CD4-positive, alpha-beta T cell treated with Interleukin-21 for 1 hour (primary cell): Measurements from ENCODE around the gene RAB11B.
"Not testable (repeated sequence)": the region's sequence is repeated elsewhere in the genome, so short reads cannot be mapped to it uniquely, and the experiment has no call there.

ENCODE experiments used
- DNase-seq: peaks from one replicate; pipeline ENCODE4 v3.0.0-alpha.2; 2020

RAB11B gene

GRCh38 chr19:8396563-8397203, 6.5 kb downstream of the RAB11B start:
- DNase-seq = peak; percentile 85

- DNase-seq = no peak
Measured at GRCh38 chr19:8397271-8397670, 7.1 kb downstream of the RAB11B start.

GRCh38 chr19:8397746-8398310, 7.7 kb downstream of the RAB11B start:
- no peak for DNase-seq

GRCh38 chr19:8398311-8398771, 8.2 kb downstream of the RAB11B start:
- DNase-seq = no peak

- no peak for DNase-seq
Measured at GRCh38 chr19:8399681-8400188, 9.6 kb downstream of the RAB11B start.

GRCh38 chr19:8401981-8402411, 11.8 kb downstream of the RAB11B start:
- no peak for DNase-seq

DNA sequence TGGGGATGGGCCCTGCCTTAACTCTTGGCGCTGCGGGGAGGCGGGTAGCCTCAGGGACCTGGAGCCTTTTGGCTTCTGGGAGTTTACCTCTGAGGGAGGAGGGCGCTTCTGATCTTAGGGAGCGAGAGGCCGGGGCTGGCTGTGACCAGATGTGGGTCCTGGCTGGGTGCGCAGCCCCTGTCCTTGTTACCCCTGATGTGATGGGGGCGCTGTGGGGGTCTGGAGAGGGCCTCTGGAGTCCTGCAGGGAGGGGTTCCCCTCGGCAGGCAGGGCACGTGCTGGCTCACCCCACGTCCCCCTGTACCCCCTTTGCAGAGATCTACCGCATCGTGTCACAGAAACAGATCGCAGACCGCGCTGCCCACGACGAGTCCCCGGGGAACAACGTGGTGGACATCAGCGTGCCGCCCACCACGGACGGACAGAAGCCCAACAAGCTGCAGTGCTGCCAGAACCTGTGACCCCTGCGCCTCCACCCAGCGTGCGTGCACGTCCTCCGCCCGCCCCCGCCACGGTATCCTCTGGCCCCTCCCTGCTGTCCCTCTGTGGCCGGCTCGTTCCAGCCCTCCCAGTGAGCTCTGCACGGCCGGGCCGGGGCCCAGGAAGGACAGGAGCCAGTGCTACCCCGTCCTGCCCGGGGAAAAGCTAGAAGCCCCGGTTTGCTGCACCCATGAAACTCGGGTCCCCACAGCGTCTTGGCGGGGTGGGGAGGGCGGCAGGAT, 13.1 kb downstream of the RAB11B start:
- DNase-seq = no peak

- DNase-seq = no peak
Measured at GRCh38 chr19:8403820-8404109, 13.6 kb downstream of the RAB11B start.

- no peak for DNase-seq
Measured at GRCh38 chr19:8404391-8405151, 14.4 kb downstream of the RAB11B start.

DNA sequence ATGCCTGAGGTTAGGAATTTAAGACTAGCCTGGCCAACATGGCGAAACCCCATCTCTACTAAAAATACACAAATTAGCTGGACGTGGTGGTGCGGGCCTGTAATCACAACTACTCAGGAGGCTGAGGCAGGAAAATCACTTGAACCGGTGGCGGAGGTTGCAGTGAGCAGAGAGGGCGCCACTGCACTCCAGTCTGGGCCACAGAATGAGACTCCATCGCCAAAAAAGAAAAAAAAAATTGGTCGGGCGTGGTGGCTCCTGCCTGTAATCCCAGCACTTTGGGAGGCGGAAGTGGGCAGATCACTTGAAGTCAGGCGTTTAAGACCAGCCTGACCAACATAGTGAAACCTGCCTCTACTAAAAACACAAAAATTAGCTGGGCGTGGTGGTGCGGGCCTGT, 20.6 kb downstream of the RAB11B start:
- not testable (repeated sequence) for DNase-seq

DNA sequence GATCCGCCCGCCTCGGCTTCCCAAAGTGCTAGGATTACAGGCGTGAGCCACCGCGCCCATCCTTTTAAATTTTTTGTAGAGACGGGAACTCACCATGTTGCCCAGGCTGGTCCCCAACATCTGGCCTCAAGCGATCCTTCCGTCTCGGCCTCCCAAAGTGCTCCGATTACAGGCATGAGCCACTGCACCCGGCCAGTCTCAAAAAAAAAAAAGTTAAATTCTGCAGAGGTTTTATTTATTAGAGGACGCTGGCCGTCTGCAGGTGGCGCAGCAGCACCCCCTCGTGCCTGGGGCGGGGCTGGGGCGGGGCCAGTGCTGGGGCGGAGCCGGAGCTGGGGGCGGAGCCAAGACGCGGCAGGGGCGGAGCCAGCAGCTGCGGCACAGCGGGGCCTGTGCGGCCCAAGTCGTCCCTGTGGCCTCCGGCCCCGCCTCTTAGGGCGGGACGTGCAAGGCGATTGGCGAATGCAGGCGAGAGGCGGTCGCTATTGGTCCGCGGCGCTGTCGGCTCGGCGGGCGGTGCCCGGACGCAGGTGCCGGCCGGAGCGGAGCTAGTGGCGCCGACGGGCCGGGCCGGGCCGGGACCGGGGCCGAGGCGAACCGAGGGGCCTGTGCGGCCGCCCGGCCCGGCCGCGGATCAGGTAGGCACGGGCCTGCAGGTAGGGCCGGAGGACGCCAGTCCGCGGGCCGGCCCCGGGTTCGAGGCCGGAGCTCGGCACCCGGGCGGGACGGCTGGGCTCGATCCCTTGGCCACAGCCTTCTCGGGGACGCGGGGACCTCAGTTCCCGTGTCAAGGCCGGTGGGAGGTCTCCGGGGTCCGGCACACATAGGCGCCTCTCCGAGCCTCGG, 22.8 kb downstream of the RAB11B start, which contains the start of gene MARCHF2:
Gene MARCHF2 (plus strand): TSS at position 523 of the 846 bp plus-strand sequence. CDS start 8,536 bp downstream, outside the sequence.
- peak; percentile 98 for DNase-seq

DNA sequence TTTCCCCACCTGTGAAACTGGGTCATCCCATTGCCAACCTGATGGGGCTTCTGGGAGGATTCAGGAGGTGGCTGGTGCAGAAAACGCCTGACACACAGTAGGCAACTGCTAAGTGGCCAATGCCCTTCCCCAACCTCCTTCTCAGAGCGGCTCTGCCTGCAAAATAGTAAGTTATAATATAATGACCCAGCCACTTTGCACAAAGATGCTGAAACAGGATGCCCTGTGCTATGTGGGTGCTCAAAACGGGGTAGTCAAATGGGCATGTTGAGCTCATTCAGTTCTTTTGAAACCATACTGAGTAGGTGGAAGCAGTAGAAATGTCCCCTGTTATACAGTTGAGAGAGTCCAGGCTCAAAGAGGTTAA, 23.5 kb downstream of the RAB11B start:
- no peak for DNase-seq

- DNase-seq = no peak
Measured at GRCh38 chr19:8416796-8417195, 26.6 kb downstream of the RAB11B start.

DNA sequence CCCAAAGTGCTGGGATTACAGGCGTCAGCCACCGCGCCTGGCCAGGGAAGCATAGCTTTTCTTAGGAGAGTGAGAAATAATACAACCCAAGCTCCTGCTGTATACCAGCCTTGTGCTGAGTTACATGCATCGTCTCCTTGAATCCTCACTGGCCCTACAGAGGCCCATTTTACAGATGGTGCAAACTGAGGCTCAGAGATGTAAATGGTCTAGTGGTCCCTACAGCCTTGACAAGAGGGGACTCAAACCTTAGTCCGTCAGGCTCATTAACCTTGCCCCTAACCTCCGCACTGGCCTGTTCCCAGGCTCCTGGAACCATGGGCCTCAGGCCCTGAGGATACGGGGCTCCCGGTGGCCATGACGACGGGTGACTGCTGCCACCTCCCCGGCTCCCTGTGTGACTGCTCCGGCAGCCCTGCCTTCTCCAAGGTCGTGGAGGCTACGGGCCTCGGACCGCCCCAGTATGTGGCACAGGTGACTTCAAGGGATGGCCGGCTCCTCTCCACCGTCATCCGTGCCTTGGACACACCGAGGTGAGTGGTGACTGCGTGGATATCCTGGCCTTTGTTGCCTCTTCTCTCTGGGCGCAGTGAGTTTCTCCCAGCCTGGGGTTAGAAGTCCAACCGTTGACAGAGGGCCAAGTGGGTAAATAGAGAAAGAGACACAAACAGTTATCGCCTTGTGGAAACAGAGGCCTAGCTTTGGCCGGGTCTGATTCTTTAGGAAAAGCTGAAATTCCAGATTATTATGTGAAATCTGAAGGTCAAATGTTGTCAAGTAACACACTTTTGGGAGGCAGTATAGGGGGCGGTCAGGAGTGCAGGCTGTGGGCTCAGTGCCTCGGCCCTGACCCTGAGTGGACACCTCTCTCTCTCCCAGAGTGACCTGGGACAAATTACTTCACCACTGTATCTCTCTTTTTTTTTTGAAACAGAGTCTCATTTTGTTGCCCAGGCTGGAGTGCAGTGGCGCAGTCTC, 31.6 kb downstream of the RAB11B start:
- DNase-seq = no peak

DNA sequence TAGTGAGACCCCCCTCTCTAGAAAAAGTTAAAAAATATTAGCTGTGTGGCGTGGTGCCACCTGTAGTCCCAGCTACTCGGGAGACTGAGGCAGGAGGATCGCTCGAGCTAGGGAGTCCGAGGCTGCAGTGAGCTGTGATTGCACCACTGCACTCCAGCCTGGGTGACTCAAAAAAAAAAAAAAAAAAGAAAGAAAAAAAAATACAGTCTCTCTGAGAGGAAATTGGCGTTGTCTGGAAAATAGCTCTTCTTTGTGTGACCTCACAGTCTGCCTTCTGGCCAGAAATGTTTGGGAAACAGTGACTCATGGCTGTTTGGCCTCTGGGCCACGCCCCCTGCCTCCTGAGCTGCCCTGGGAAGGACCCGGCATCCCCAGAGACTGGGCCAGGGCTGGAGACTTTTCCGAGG, 33.7 kb downstream of the RAB11B start:
- no peak for DNase-seq

DNA sequence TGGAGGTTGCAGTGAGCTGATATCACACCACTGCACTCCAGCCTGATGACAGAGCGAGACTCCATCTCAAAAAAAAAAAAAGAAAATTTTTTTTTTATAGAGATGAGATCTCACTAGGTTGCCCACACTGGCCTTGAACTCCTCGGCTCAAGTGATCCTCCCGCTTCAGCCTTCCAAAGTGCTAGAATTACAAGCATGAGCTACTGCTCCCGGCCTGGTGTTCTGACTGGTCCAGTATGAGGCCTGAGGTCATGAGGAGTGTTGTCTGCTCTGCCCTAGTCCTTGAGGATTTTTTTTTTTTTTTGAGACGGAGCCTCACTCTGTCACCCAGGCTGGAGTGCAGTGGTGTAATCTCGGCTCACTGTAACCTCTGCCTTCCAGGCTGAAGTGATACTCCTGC, 35.2 kb downstream of the RAB11B start:
- DNase-seq = not testable (repeated sequence)

DNA sequence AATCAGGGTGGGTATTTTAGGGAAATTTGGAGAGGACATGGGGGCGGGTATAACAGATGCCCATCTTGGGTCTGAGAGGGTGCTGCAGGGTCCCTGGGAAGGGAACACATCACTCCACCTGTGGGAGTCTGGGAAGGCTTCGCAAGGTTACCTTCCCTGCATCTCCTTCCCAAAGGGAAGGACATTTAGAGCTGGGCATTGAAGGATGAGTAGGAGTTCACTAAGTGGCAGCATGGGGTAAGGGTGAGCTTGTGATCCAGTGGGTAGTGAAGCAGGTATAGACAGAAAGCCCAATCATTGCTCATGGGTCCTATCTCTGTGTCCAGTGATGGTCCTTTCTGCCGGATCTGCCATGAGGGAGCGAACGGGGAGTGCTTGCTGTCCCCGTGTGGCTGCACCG, 36.1 kb downstream of the RAB11B start:
- DNase-seq = no peak

- DNase-seq = no peak
Measured at GRCh38 chr19:8429044-8429443, 38.9 kb downstream of the RAB11B start.

DNA sequence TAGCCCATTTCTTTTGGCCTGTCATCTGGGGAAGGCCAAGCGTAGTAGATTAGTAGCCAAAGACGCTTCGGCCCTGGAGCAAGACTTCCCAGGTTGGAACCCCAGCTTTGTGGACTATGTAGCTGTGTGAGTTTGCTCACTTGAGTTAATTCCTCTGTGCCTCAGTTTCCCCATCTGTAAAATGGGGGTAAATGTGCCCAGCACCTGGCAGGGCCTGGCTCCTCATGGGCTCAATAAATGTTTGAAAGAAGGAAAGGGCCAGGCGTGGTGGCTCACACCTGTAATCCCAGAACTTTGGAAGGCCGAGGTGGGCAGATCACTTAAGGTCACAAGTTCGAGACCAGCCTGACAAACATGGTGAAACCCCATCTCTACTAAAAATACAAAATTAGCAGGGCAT, 39.7 kb downstream of the RAB11B start:
- DNase-seq = no peak

DNA sequence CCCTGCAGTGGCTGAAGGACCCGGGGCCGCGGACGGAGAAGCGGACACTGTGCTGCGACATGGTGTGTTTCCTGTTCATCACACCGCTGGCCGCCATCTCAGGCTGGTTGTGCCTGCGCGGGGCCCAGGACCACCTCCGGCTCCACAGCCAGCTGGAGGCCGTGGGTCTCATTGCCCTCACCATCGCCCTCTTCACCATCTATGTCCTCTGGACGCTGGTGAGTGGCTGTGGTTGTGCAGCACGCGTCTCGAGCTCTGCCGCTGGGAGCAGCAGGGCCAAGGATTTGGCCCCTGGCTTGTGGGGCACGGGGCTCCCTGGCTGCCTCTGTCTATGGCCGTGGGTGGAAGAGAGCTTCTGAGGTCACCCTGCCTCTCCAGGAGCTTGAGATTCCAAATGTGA, 40.5 kb downstream of the RAB11B start:
- no peak for DNase-seq

DNA sequence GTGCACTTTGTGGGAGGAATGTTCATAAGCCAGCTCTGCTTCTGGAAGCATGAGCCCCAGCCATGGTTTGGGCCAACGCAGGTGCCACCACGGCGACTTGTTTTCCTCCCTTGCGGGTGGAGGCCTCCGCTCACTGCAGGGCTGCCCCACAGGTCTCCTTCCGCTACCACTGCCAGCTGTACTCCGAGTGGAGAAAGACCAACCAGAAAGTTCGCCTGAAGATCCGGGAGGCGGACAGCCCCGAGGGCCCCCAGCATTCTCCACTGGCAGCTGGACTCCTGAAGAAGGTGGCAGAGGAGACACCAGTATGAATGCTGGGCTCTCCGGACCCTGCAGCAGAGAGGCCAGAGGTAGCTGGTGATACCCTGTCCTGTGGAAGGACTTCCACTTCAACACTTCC, 48.1 kb downstream of the RAB11B start:
- DNase-seq = no peak
